ENCODE data around the gene ZNF735. TPM values are rescaled to one million over a fixed set of nuclear protein-coding genes. Genes with fewer than 3 reads are reported as not detected.
"Not testable (repeated sequence)": the region's sequence is repeated elsewhere in the genome, so short reads cannot be mapped to it uniquely, and the experiment has no call there.

The ZNF735 gene
- total RNA-seq: not detected

GRCh38 chr7:64206903-64207302, at the start of gene ZNF735:
ZNF735 (plus strand) TSS chr7:64207203; CDS start chr7:64207203, 0 bp downstream.
- intact Hi-C loops (cut with DNase I; ENCODE audit: low total_unique reads): no loop called here
- no peak for DNase-seq (ENCODE audit: low spot score in 2 of 2)
- WGBS, 2 donors: 87% methylated on average over 13 of the region's 13 CpGs
- H3K4me3 ChIP-seq (ENCODE audit: low read depth, poor library complexity, severe bottlenecking): no peak within 1 kb of the TSS
- no peak for TF ChIP-seq CTCF (IDR thresholded peaks at IDR 0.05)
- no peak for TF ChIP-seq POLR2A (IDR thresholded peaks at IDR 0.05)

GRCh38 chr7:64170974-64171373, 36.0 kb upstream of the ZNF735 start:
- DNase-seq (ENCODE audit: low spot score in 2 of 2); intact Hi-C loops (cut with DNase I; ENCODE audit: low total_unique reads); H3K4me3 ChIP-seq (ENCODE audit: low read depth, poor library complexity, severe bottlenecking): not testable (repeated sequence)
- 74 to 80% methylated on average over 2 of the region's 2 CpGs for WGBS, 2 donors

- DNase-seq (ENCODE audit: low spot score in 2 of 2): no peak
- H3K4me3 ChIP-seq (ENCODE audit: low read depth, poor library complexity, severe bottlenecking): no peak overlapping the region
- WGBS, 2 donors: 66 to 89% methylated on average over 3 to 5 of the region's 5 CpGs
- intact Hi-C loops (cut with DNase I; ENCODE audit: low total_unique reads): no loop called here
- TF ChIP-seq CTCF (IDR thresholded peaks at IDR 0.05) (no peak), POLR2A (IDR thresholded peaks at IDR 0.05) (no peak)
These were observed 32.7 kb upstream of the ZNF735 start for GRCh38 chr7:64174328-64174727.

- WGBS, 2 donors: 18 to 33% methylated on average over 7 of the region's 7 CpGs
- no peak for DNase-seq (ENCODE audit: low spot score in 2 of 2)
- H3K4me3 ChIP-seq (ENCODE audit: low read depth, poor library complexity, severe bottlenecking): no peak overlapping the region
- intact Hi-C loops (cut with DNase I; ENCODE audit: low total_unique reads): no loop called here
- TF ChIP-seq POLR2A (IDR thresholded peaks at IDR 0.05) (no peak), CTCF (IDR thresholded peaks at IDR 0.05) (no peak)
These were observed 32.1 kb upstream of the ZNF735 start for GRCh38 chr7:64174941-64175340.

- intact Hi-C loops (cut with DNase I; ENCODE audit: low total_unique reads): no loop called here
- DNase-seq (ENCODE audit: low spot score in 2 of 2): no peak
- TF ChIP-seq POLR2A (IDR thresholded peaks at IDR 0.05) (no peak), CTCF (IDR thresholded peaks at IDR 0.05) (no peak)
- WGBS, 2 donors: 39 to 49% methylated on average over 4 of the region's 4 CpGs
- no peak overlapping the region for H3K4me3 ChIP-seq (ENCODE audit: low read depth, poor library complexity, severe bottlenecking)
These were observed 26.0 kb upstream of the ZNF735 start for GRCh38 chr7:64180989-64181388.

- no peak for DNase-seq (ENCODE audit: low spot score in 2 of 2)
- H3K4me3 ChIP-seq (ENCODE audit: low read depth, poor library complexity, severe bottlenecking): no peak overlapping the region
- intact Hi-C loops (cut with DNase I; ENCODE audit: low total_unique reads): no loop called here
- 37 to 47% methylated on average over 17 to 46 of the region's 46 CpGs for WGBS, 2 donors
- TF ChIP-seq CTCF (IDR thresholded peaks at IDR 0.05): no peak
These were observed 25.4 kb upstream of the ZNF735 start for GRCh38 chr7:64181586-64181985.
